ENCODE data around the gene SMAD7. TPM values are rescaled to one million over a fixed set of nuclear protein-coding genes. Genes with fewer than 3 reads are reported as not detected.

The SMAD7 gene
- total RNA-seq, 2 donors from 2014 or later: 21.2 to 21.6 TPM

- intact Hi-C loops (cut with DNase I): loop anchor here (10.0 kb wide), 1 partner anchor 182 kb away; no protein-coding TSS in a partner anchor
- no peak for DNase-seq
- TF ChIP-seq CTCF (IDR thresholded peaks at IDR 0.05): no peak
- Histone ChIP-seq H3K36me3 (no peaks in the 10 kb centered on the region), H3K27ac (peak overlapping the region; percentile 39), H3K9ac (ENCODE audit: low read depth in 2 of 2, low read length in 2 of 2) (no peak overlapping the region), H3K27me3 (no peaks in the 10 kb centered on the region), H3K4me1 (no peaks in the 10 kb centered on the region), H3K9me3 (no peaks in the 10 kb centered on the region), H3K4me3 (no peak overlapping the region)
These were observed 5.6 kb upstream of the SMAD7 start for GRCh38 chr18:48956356-48956755.

- no peak overlapping the region for H3K4me3 ChIP-seq
- H3K9ac ChIP-seq (ENCODE audit: low read depth in 2 of 2, low read length in 2 of 2): peak overlapping the region in 1 of 2 donors; percentile 32
- intact Hi-C loops (cut with DNase I): loop anchor here (10.0 kb wide), 1 partner anchor 181 kb away; no protein-coding TSS in a partner anchor
- TF ChIP-seq CTCF (IDR thresholded peaks at IDR 0.05): no peak
- no peaks in the 10 kb centered on the region for H3K9me3 ChIP-seq
- peak overlapping the region; percentile 39 for H3K27ac ChIP-seq
- H3K27me3 ChIP-seq: no peaks in the 10 kb centered on the region
- no peaks in the 10 kb centered on the region for H3K4me1 ChIP-seq
- no peaks in the 10 kb centered on the region for H3K36me3 ChIP-seq
- no peak for DNase-seq
These were observed 5.1 kb upstream of the SMAD7 start for GRCh38 chr18:48955830-48956261.

GRCh38 chr18:48954886-48955819 is 4.4 kb upstream of the SMAD7 start:
- Histone ChIP-seq H3K27ac (peak overlapping the region; percentile 39), H3K9ac (ENCODE audit: low read depth in 2 of 2, low read length in 2 of 2) (peak overlapping the region in 1 of 2 donors; percentile 51), H3K27me3 (no peaks in the 10 kb centered on the region), H3K4me1 (no peaks in the 10 kb centered on the region), H3K36me3 (no peaks in the 10 kb centered on the region), H3K4me3 (no peak overlapping the region), H3K9me3 (no peaks in the 10 kb centered on the region)
- intact Hi-C loops (cut with DNase I): loop anchor here (10.0 kb wide), 1 partner anchor 180 kb away; no protein-coding TSS in a partner anchor
- no peak for TF ChIP-seq CTCF (IDR thresholded peaks at IDR 0.05)
- DNase-seq: no peak

GRCh38 chr18:48953104-48953706 is 2.4 kb upstream of the SMAD7 start:
- DNase-seq: no peak
- intact Hi-C loops (cut with DNase I): loop anchor here (10.0 kb wide), 1 partner anchor 178 kb away; no protein-coding TSS in a partner anchor
- H3K9ac ChIP-seq (ENCODE audit: low read depth in 2 of 2, low read length in 2 of 2): peak overlapping the region; percentile 79 to 90
- H3K9me3 ChIP-seq: no peaks in the 10 kb centered on the region
- H3K4me3 ChIP-seq: peak overlapping the region; percentile 65
- no peaks in the 10 kb centered on the region for H3K4me1 ChIP-seq
- H3K27ac ChIP-seq: peak overlapping the region; percentile 99
- H3K36me3 ChIP-seq: no peaks in the 10 kb centered on the region
- TF ChIP-seq CTCF (IDR thresholded peaks at IDR 0.05): no peak
- H3K27me3 ChIP-seq: no peaks in the 10 kb centered on the region

GRCh38 chr18:48952287-48953103 is 1.7 kb upstream of the SMAD7 start:
- H3K4me1 ChIP-seq: peaks cover 5% of the 10 kb centered on the region
- TF ChIP-seq CTCF (IDR thresholded peaks at IDR 0.05): no peak
- DNase-seq: peak; percentile 74
- H3K4me3 ChIP-seq: peak overlapping the region; percentile 65
- H3K9ac ChIP-seq (ENCODE audit: low read depth in 2 of 2, low read length in 2 of 2): peak overlapping the region; percentile 79 to 90
- intact Hi-C loops (cut with DNase I): loop anchor here (10.0 kb wide), 1 partner anchor 178 kb away; no protein-coding TSS in a partner anchor
- H3K27me3 ChIP-seq: no peaks in the 10 kb centered on the region
- H3K27ac ChIP-seq: peak overlapping the region; percentile 99
- H3K9me3 ChIP-seq: no peaks in the 10 kb centered on the region
- no peaks in the 10 kb centered on the region for H3K36me3 ChIP-seq
